Loucy (cell line): ENCODE measurements around the gene PDE2A.

Experiments
- H2AFZ ChIP-seq: fragments of 200-600 bp; sonication (generic); 2 replicates; pipeline ENCODE4 v1.6.0; 2016; ENCODE audit warnings: antibody characterized with exemption, mild to moderate bottlenecking, low read length, moderate library complexity
- H3F3A ChIP-seq: fragments of 200-600 bp; 2 replicates; pipeline ENCODE4 v1.6.0; 2016; ENCODE audit warnings: antibody characterized with exemption, low read depth, mild to moderate bottlenecking
- H3K27me3 ChIP-seq: fragments of 200-600 bp; sonication (generic); 2 replicates; pipeline ENCODE4 v1.6.1; 2014; ENCODE audit warnings: low read length, mild to moderate bottlenecking; ENCODE audit not compliant: insufficient read depth, poor library complexity, severe bottlenecking
- H3K36me3 ChIP-seq: fragments of 200-600 bp; sonication (generic); 2 replicates; pipeline ENCODE4 v1.6.1; 2016; ENCODE audit warnings: low read length; ENCODE audit not compliant: insufficient read depth
- H3K4me1 ChIP-seq: fragments of 200-600 bp; sonication (generic); 2 replicates; pipeline ENCODE4 v1.5.1; 2014; ENCODE audit warnings: low read length, mild to moderate bottlenecking; ENCODE audit not compliant: insufficient read depth, poor library complexity, severe bottlenecking
- H3K4me2 ChIP-seq: fragments of 200-600 bp; sonication (generic); 2 replicates; pipeline ENCODE4 v1.6.0; 2014; ENCODE audit warnings: antibody characterized with exemption, low read length, low read depth, mild to moderate bottlenecking; ENCODE audit not compliant: poor library complexity, severe bottlenecking
- H3K4me3 ChIP-seq: fragments of 200-600 bp; sonication (generic); 2 replicates; pipeline ENCODE4 v1.5.1; 2014; ENCODE audit warnings: low read length, mild to moderate bottlenecking, mixed read lengths; ENCODE audit not compliant: poor library complexity, severe bottlenecking
- H3K79me2 ChIP-seq: fragments of 200-600 bp; sonication (generic); 2 replicates; pipeline ENCODE4 v1.6.1; 2014; ENCODE audit warnings: low read length; ENCODE audit not compliant: insufficient read depth
- H3K9ac ChIP-seq: fragments of 200-600 bp; sonication (generic); 2 replicates; pipeline ENCODE4 v1.6.0; 2014; ENCODE audit warnings: mild to moderate bottlenecking, low read depth, low read length, moderate library complexity; ENCODE audit not compliant: poor library complexity, severe bottlenecking
- H3K9me2 ChIP-seq: fragments of 200-600 bp; sonication (generic); replicated peaks from 2 replicates; pipeline ENCODE4 v1.6.1; 2016; ENCODE audit warnings: low read depth, low read length, mixed read lengths
- H3K9me3 ChIP-seq: fragments of 200-600 bp; sonication (generic); 2 replicates; pipeline ENCODE4 v1.6.1; 2014; ENCODE audit warnings: mild to moderate bottlenecking, antibody characterized with exemption, low read length, low read depth; ENCODE audit not compliant: insufficient read depth
- H4K20me1 ChIP-seq: fragments of 200-600 bp; sonication (generic); 2 replicates; pipeline ENCODE4 v1.6.0; 2014; ENCODE audit warnings: antibody characterized with exemption, low read length, mild to moderate bottlenecking; ENCODE audit not compliant: insufficient read depth, poor library complexity, severe bottlenecking
- EZH2phosphoT487 ChIP-seq: fragments of 200-600 bp; IDR thresholded peaks from 2 replicates; pipeline ENCODE4 v1.6.1; 2018; ENCODE audit warnings: antibody characterized with exemption, mild to moderate bottlenecking, moderate library complexity, borderline replicate concordance
- TF ChIP-seq, protein P1 (sequence below): fragments of 200-600 bp; sonication (generic); conservative IDR thresholded peaks from 2 replicates; pipeline ENCODE4 v1.5.1; 2014; ENCODE audit warnings: mild to moderate bottlenecking, antibody characterized with exemption, low read length

The PDE2A gene

GRCh38 chr11:72553706-72554105 lies 120.5 kb downstream of the PDE2A start:
- TF ChIP-seq, protein P1, sequence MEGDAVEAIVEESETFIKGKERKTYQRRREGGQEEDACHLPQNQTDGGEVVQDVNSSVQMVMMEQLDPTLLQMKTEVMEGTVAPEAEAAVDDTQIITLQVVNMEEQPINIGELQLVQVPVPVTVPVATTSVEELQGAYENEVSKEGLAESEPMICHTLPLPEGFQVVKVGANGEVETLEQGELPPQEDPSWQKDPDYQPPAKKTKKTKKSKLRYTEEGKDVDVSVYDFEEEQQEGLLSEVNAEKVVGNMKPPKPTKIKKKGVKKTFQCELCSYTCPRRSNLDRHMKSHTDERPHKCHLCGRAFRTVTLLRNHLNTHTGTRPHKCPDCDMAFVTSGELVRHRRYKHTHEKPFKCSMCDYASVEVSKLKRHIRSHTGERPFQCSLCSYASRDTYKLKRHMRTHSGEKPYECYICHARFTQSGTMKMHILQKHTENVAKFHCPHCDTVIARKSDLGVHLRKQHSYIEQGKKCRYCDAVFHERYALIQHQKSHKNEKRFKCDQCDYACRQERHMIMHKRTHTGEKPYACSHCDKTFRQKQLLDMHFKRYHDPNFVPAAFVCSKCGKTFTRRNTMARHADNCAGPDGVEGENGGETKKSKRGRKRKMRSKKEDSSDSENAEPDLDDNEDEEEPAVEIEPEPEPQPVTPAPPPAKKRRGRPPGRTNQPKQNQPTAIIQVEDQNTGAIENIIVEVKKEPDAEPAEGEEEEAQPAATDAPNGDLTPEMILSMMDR = peak; percentile 59
- no peak for TF ChIP-seq EZH2phosphoT487
- H3K79me2 ChIP-seq = no peaks in the 10 kb centered on the region
- no peaks in the 10 kb centered on the region for H4K20me1 ChIP-seq

GRCh38 chr11:72552399-72552910 lies 121.8 kb downstream of the PDE2A start:
- Histone ChIP-seq H3F3A (no peaks in the 10 kb centered on the region), H3K36me3 (no peaks in the 10 kb centered on the region), H3K27me3 (no peaks in the 10 kb centered on the region), H2AFZ (no peak overlapping the region), H3K9me3 (no peaks in the 10 kb centered on the region), H4K20me1 (no peaks in the 10 kb centered on the region), H3K9me2 (no peaks in the 10 kb centered on the region), H3K4me3 (no peak overlapping the region), H3K4me2 (no peak overlapping the region), H3K4me1 (no peaks in the 10 kb centered on the region), H3K79me2 (no peaks in the 10 kb centered on the region), H3K9ac (no peak overlapping the region)
- TF ChIP-seq, protein P1 = no peak
- no peak for TF ChIP-seq EZH2phosphoT487

More at GRCh38 chr11:72553706-72554105, 120.5 kb downstream of the PDE2A start:
- Histone ChIP-seq H3K36me3 (no peaks in the 10 kb centered on the region), H3K4me3 (no peak overlapping the region), H3F3A (no peaks in the 10 kb centered on the region), H3K4me1 (no peaks in the 10 kb centered on the region), H3K4me2 (no peak overlapping the region), H3K9ac (no peak overlapping the region), H3K9me2 (no peaks in the 10 kb centered on the region), H2AFZ (no peak overlapping the region), H3K9me3 (no peaks in the 10 kb centered on the region), H3K27me3 (no peaks in the 10 kb centered on the region)

GRCh38 chr11:72551571-72551970 lies 122.7 kb downstream of the PDE2A start:
- TF ChIP-seq, protein P1 = no peak
- no peak for TF ChIP-seq EZH2phosphoT487
- Histone ChIP-seq H3K79me2 (no peaks in the 10 kb centered on the region), H3K9me3 (no peaks in the 10 kb centered on the region), H3K9me2 (no peaks in the 10 kb centered on the region), H3K27me3 (no peaks in the 10 kb centered on the region), H2AFZ (no peak overlapping the region), H3K4me2 (no peak overlapping the region), H3K4me1 (no peaks in the 10 kb centered on the region), H3F3A (no peaks in the 10 kb centered on the region), H3K36me3 (no peaks in the 10 kb centered on the region), H3K4me3 (no peak overlapping the region), H4K20me1 (no peaks in the 10 kb centered on the region), H3K9ac (no peak overlapping the region)
